Astrocyte of the spinal cord (primary cell): ENCODE results near the gene BTAF1.
"Not testable (repeated sequence)": the region's sequence is repeated elsewhere in the genome, so short reads cannot be mapped to it uniquely, and the experiment has no call there.

ENCODE experiments used
- DNase-seq: peaks from one replicate; pipeline ENCODE4 v3.0.0; 2011; ENCODE audit warnings: low read depth, low spot score
- H3K4me3 ChIP-seq: 2 replicates; pipeline ENCODE4 v1.5.1; 2011; ENCODE audit warnings: low read depth, mild to moderate bottlenecking, low read length, moderate library complexity
- CTCF ChIP-seq: IDR thresholded peaks from 2 replicates; pipeline ENCODE4 v1.5.1; 2012; ENCODE audit warnings: low read depth, mild to moderate bottlenecking, low read length, inconsistent platforms
- in situ Hi-C: cut with HindIII; loops from 2 replicates; pipeline ENCODE4 v1.10.0; 2017; ENCODE audit warnings: low sequenced_read_pairs

Gene BTAF1

GRCh38 chr10:91884536-91884935 lies 39.0 kb upstream of the BTAF1 start:
- H3K4me3 ChIP-seq = no peak overlapping the region
- in situ Hi-C loops = no loop called here
- no peak for TF ChIP-seq CTCF
- no peak for DNase-seq

GRCh38 chr10:91885362-91886079 lies 38.0 kb upstream of the BTAF1 start:
- in situ Hi-C loops = no loop called here
- no peak for DNase-seq
- TF ChIP-seq CTCF = no peak
- no peak overlapping the region for H3K4me3 ChIP-seq

- DNase-seq = no peak
- no peak for TF ChIP-seq CTCF
- H3K4me3 ChIP-seq = peak overlapping the region; percentile 54
- in situ Hi-C loops = no loop called here
Measured at GRCh38 chr10:91886954-91887271, 36.7 kb upstream of the BTAF1 start.

GRCh38 chr10:91887272-91888076 lies 36.1 kb upstream of the BTAF1 start:
- peak; percentile 51 for DNase-seq

GRCh38 chr10:91891125-91892001 lies 32.2 kb upstream of the BTAF1 start:
- peak; percentile 22 for DNase-seq
- TF ChIP-seq CTCF = no peak
- in situ Hi-C loops = no loop called here
- no peak overlapping the region for H3K4me3 ChIP-seq

More at GRCh38 chr10:91887272-91888076, 36.1 kb upstream of the BTAF1 start:
- in situ Hi-C loops = no loop called here
- H3K4me3 ChIP-seq = peak overlapping the region; percentile 54
- no peak for TF ChIP-seq CTCF

GRCh38 chr10:91893051-91893450 lies 30.5 kb upstream of the BTAF1 start:
- no peak for DNase-seq
- no peak overlapping the region for H3K4me3 ChIP-seq
- in situ Hi-C loops = no loop called here
- TF ChIP-seq CTCF = no peak

GRCh38 chr10:91894261-91894685 lies 29.3 kb upstream of the BTAF1 start:
- in situ Hi-C loops, H3K4me3 ChIP-seq, DNase-seq: not testable (repeated sequence)
